GM20000 (cell line): ENCODE data around the gene RRP8.

Experiments used
- DNase-seq: peaks from one replicate; pipeline ENCODE4 v3.0.0; 2012; ENCODE audit warnings: low spot score
- TF ChIP-seq, protein P1 (sequence below): IDR thresholded peaks from 2 replicates; pipeline ENCODE4 v1.5.1; 2012; ENCODE audit warnings: mild to moderate bottlenecking, control low read depth; ENCODE audit errors: extremely low read depth, missing control alignments

RRP8 gene

DNA sequence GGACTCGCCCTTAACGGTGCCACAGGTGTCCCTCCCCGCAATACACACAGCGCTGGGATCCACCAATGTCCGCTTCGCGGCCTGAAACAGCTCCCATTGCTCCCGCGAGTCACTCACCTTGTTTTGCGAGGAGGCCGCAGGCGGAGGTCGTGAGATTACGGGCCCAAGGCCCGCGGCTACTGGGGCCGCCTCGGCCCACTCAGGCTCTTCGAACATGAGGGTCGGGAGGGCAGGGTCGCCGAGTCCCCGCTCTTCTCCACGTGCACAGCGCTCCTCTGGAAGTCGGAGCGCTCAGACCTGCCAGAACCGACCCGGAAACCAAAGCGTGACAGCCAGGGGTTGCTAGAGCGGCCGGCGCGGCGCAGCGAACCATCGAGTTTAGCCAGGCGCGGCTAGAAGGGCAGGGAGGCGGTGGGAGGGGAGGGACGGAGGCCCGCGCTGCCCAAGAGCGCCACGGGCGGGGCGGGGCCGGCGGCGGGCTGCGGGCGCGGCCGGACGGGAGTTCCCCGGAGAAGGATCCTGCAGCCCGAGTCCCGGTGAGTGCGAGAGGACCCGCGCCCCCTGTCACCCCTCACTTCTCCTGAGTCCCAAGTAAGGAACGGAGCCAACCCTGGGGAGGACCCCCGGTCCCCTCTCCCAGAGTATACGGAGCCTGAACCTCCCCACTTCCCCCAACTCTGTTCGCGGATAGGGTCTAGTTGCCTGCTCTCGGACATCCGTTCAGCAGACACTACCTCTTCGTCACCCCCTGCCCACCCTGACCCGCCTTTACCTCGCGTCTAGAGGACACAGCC lies at the start of gene RRP8, which contains the start of gene ILK:
Gene RRP8 (minus strand): TSS at position 330 of the 794 bp plus-strand sequence. CDS start 114 bp downstream, at position 216.
Gene ILK (plus strand): TSS at position 488 of the 794 bp plus-strand sequence. CDS start 498 bp downstream, outside the sequence.
- TF ChIP-seq, protein P1, sequence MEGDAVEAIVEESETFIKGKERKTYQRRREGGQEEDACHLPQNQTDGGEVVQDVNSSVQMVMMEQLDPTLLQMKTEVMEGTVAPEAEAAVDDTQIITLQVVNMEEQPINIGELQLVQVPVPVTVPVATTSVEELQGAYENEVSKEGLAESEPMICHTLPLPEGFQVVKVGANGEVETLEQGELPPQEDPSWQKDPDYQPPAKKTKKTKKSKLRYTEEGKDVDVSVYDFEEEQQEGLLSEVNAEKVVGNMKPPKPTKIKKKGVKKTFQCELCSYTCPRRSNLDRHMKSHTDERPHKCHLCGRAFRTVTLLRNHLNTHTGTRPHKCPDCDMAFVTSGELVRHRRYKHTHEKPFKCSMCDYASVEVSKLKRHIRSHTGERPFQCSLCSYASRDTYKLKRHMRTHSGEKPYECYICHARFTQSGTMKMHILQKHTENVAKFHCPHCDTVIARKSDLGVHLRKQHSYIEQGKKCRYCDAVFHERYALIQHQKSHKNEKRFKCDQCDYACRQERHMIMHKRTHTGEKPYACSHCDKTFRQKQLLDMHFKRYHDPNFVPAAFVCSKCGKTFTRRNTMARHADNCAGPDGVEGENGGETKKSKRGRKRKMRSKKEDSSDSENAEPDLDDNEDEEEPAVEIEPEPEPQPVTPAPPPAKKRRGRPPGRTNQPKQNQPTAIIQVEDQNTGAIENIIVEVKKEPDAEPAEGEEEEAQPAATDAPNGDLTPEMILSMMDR: no peak
- peak; percentile 95 for DNase-seq

- TF ChIP-seq, protein P1: no peak
- DNase-seq: no peak
These were observed 49.7 kb upstream of the RRP8 start for GRCh38 chr11:6653097-6653496.

DNA sequence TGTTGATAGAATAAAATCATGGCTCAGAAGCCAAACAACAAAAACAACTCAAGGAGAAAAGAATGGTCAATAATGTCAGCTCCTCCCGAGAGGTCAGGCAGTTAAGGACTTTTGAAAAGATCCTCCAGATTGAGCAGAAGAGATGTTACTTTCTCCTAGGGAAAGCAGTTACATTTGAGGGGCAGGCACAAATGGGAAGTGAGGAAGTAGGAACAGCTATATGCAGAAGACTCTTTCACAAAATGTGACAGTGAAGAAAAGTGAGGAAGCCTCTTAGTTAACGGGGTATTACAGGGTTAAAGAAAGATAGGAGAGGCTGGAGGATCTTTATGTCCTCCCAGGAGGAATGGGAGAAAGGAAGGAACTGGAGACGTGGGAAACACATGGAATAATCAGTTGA lies 48.8 kb upstream of the RRP8 start:
- TF ChIP-seq, protein P1: no peak
- no peak for DNase-seq

- no peak for DNase-seq
- TF ChIP-seq, protein P1: no peak
These were observed 47.6 kb upstream of the RRP8 start for GRCh38 chr11:6650980-6651379.

DNA sequence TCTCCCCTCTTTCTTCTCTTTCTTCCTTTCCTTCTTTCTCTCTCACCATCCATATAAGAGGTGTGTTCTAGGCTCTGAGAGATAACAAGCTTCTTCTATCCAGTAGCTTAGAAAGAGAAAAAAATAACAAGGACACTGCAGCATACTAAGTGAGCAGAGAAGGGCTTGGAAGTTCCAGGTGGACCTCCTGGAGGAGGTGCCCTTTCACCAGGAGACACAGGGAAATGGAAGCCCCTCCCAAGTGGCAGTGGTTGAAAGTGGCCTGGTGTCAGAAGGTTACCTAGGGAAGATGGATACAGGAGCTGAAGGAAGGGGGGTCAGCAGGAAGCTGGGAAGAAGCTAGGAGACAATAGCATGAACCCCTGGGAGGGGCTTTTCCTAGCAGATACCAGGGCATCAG lies 46.7 kb upstream of the RRP8 start:
- TF ChIP-seq, protein P1: no peak
- DNase-seq: no peak

GRCh38 chr11:6648501-6648900 lies 45.1 kb upstream of the RRP8 start:
- DNase-seq: no peak
- TF ChIP-seq, protein P1: no peak

DNA sequence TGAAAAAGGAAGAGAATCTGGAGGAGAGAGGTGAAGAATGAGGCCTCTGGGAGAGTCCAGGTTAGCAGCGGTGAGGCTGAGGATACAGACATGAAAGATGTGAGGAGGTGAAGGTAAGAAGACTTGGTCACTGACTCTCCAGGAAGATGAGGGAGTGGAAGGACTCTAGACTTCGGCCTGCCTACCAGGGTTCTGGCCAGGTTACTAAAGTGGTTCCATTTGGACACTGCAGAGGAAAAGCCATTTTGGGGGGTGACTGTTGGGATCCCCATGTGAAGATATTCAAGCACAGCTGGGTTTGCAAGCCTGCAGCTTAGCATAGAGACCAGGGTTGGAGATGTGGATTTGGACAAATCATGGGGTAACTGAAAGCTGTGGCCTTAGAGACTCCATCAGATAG lies 44.4 kb upstream of the RRP8 start:
- no peak for DNase-seq
- TF ChIP-seq, protein P1: no peak
